LNCaP clone FGC (cell line): ENCODE measurements around the gene STK32B.

Experiments
- DNase-seq: peaks from one replicate; pipeline ENCODE4 v3.0.0-alpha.2; 2011; ENCODE audit warnings: low read depth
- H3K4me3 ChIP-seq: 2 replicates; pipeline ENCODE4 v1.5.1; 2011; ENCODE audit warnings: mild to moderate bottlenecking, low read depth, low read length, control low read depth
- TF ChIP-seq, protein P1 (sequence below): IDR thresholded peaks from 2 replicates; pipeline ENCODE4 v1.5.1; 2012; ENCODE audit warnings: mild to moderate bottlenecking; ENCODE audit not compliant: control insufficient read depth, insufficient read depth; ENCODE audit errors: extremely low read depth

STK32B gene

DNA sequence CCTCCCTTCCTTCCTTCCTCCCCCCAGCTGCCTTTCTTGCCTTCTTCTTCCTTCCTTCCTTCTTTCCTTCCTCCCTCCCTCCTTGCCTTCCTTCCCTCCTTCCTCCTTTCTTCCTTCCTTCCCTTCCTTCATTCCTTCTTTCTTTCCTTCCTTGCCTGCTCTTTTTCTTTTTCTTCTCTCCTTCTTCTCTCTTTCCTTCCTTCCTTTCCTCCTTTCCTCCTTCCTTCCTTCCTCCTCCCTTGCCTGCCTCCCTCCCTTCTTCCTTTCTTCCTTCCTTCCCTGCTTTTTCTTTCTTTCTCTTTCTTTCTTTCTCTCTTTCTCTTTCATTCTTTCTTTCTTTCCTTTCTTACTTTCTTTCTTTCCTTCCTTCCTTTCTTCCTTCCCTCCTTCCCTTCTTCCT, 49.1 kb downstream of the STK32B start:
- H3K4me3 ChIP-seq: no peak overlapping the region
- DNase-seq: no peak
- TF ChIP-seq, protein P1, sequence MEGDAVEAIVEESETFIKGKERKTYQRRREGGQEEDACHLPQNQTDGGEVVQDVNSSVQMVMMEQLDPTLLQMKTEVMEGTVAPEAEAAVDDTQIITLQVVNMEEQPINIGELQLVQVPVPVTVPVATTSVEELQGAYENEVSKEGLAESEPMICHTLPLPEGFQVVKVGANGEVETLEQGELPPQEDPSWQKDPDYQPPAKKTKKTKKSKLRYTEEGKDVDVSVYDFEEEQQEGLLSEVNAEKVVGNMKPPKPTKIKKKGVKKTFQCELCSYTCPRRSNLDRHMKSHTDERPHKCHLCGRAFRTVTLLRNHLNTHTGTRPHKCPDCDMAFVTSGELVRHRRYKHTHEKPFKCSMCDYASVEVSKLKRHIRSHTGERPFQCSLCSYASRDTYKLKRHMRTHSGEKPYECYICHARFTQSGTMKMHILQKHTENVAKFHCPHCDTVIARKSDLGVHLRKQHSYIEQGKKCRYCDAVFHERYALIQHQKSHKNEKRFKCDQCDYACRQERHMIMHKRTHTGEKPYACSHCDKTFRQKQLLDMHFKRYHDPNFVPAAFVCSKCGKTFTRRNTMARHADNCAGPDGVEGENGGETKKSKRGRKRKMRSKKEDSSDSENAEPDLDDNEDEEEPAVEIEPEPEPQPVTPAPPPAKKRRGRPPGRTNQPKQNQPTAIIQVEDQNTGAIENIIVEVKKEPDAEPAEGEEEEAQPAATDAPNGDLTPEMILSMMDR: no peak

GRCh38 chr4:5100986-5101385, 49.7 kb downstream of the STK32B start:
- no peak for DNase-seq
- no peak overlapping the region for H3K4me3 ChIP-seq
- TF ChIP-seq, protein P1: no peak

- TF ChIP-seq, protein P1: no peak
- no peak for DNase-seq
- no peak overlapping the region for H3K4me3 ChIP-seq
Observed at GRCh38 chr4:5101571-5101970, 50.3 kb downstream of the STK32B start.

GRCh38 chr4:5110901-5111300, 59.6 kb downstream of the STK32B start:
- no peak overlapping the region for H3K4me3 ChIP-seq
- TF ChIP-seq, protein P1: no peak
- no peak for DNase-seq

GRCh38 chr4:5112333-5113095, 61.2 kb downstream of the STK32B start:
- TF ChIP-seq, protein P1: no peak
- no peak for DNase-seq

DNA sequence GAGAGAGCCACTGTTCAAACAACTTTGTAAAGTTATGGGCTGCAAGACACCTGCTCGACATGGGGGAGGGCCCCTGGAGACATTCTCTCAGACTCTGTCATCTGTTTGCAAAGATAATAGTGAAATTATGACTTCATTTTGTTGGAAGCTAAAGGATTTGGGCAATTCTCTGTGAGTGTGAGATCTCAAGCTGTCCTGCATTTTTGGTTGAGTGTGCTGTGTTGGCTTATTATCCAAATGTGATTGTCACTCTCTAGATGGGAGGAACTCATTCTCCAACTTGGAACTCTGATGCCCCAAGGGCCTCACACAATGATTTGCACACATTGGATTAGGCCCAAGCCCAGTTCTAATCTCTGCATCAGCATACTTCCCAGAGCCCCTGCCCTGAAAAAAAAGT, 63.7 kb downstream of the STK32B start:
- no peak overlapping the region for H3K4me3 ChIP-seq
- no peak for DNase-seq
- TF ChIP-seq, protein P1: no peak

More at GRCh38 chr4:5112333-5113095, 61.2 kb downstream of the STK32B start:
- H3K4me3 ChIP-seq: no peak overlapping the region
